ENCODE data around the gene UBE2E1.
"Not testable (repeated sequence)": the region's sequence is repeated elsewhere in the genome, so short reads cannot be mapped to it uniquely, and the experiment has no call there.

Gene UBE2E1

DNA sequence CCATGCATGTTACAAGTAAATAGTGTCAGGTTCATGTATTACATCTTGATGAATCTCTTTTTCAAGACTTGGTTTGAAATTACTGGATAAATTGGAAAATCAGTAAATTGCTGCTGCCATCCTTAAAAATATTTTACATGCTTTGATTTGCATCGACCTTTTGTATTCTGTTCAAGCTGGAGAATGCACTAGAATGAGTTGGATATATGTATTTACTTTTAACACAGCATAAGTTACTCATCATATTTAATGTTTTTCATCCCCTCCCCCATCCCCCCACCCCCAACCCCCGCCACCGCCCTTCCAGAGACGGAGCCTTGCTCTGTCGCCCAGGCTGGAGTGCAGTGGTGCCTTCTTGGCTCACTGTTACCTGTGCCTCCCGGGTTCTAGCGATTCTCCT lies 16.8 kb downstream of the UBE2E1 start:
- DNase-seq = no peak

DNA sequence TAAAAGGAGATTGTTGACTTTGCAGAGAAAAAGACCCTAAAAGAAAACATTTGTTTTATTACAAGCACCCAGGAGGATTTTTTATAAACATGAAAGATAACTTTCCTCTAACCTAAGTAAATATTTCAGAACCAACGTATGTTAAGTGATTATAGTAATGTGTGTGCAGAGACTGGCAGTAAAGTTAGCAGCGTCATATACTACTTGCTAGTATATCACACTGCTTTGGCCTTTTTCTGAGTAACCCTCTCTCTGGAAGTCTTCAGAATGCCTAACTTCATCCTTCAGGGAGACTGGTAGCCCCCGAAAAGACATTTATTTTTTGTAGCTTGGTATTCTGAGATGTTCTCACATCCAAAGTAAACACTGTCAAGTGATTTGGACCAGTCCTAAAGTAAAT lies 17.9 kb downstream of the UBE2E1 start:
- DNase-seq = no peak

DNA sequence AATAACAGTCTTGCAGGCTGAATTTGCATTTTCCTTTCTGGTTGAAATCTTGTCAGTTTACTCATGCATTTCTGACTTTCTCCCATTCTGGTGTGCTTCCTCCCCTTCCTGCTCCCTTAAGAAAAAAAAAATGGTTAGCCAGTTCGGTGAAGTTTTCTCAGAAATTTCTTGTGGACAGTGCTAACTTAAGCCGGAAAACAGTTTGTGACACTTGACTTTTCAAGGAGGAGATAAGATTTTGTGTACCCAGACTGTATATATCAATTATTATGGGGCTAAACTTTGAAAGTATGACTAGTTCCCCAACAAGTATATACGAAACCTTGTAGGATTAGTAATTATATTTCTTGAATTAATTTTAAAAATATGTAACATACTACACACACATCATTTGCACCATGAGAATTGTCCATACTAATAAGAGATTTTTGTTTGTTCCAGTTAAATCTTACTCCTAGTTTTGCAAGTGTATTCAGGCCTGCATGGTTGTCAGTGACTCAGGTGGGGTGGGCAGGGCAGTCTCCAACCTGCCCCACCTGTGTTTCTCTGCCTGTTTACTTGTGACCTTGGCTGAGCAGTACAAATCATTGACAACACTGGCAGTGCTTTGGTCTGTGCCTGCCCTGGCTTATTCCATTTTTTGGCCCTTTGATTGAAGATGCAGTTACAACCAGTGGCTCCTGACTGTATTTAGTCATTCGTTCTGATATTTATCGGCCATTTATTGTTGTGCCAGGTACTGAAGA lies 19.1 kb downstream of the UBE2E1 start:
- DNase-seq = no peak

DNA sequence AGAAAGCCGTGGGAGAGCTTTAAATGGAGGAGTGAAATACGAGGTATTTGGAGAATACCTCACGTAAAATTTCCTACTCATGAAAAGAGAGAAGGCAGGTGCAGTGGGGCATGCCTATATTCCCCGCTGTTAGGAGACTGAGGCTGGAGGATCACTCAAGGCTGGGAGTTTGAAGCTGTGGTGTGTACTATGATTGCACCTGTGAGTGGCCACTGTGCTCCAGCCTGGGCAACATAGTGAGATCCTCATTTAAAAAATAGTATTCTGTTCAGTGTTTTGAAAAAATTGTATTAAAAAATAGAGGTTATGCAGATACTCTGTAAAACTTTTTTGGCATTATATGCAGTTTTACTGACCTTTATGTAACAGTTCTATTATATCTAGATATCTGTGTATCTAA lies 20.0 kb downstream of the UBE2E1 start:
- no peak for DNase-seq

DNA sequence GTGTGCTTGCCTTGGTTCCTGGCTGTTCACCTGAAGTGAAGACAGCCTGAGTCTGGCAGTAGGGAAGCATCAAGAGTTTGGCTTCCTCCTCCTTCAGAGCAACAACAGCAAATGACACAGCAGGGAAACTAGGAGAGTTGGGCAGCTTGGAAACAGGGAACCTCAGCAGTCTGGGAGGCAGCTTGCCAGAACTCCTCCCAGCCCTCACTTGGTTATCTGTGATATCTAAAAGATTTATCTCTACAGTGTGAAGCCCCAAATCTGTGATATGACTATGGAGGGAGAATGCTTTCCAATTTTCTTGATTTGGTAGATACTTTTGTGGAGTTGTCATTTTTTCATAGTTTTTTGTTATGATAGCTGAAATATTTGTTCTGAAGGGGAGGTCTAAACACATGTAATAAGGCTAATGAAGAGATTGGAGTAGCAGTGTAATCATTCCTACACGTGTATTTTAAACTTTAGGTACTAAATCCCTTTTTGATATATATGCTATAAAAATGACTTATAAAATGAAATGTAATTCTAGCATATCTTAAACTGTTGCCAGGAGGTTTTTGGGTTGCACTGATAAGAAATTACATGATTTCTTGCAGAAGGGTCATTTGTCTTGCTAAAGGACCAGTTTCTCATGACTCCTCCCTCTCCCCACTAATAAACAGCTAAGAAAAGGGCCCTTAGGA lies 20.8 kb downstream of the UBE2E1 start:
- DNase-seq = no peak

DNA sequence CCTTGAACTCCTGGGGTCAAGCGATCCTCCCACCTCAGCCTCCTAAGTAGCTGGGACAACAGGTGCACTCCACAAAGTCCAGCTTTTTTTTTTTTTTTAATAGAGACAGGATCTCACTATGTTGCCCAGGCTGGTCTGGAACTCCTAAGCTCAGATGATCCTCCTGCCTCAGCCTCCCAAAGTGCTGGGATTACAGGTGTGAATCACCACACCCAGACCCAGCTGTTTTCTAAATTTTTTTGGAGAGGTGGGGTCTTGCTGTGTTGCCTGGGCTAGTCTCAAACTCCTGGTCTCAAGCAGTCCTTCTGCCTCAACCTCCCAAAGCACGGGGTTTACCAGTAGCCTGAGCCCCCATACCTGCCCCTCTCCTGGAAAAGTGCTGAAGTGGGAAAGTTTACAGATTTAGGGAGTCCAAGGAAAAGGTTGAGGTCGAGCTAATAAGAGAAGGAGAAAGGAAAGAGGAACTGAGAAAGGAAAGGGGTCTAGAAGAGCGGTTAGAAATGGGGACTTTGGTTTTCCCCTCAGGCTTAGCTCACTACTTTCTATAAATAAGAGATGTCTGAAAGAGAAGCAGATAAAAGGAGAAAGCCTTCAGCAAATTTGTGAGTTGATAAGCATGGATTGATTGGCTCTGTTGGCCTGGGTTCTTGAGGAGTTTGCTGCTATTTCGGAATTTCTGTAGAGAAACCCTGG lies 23.6 kb downstream of the UBE2E1 start:
- no peak for DNase-seq

DNA sequence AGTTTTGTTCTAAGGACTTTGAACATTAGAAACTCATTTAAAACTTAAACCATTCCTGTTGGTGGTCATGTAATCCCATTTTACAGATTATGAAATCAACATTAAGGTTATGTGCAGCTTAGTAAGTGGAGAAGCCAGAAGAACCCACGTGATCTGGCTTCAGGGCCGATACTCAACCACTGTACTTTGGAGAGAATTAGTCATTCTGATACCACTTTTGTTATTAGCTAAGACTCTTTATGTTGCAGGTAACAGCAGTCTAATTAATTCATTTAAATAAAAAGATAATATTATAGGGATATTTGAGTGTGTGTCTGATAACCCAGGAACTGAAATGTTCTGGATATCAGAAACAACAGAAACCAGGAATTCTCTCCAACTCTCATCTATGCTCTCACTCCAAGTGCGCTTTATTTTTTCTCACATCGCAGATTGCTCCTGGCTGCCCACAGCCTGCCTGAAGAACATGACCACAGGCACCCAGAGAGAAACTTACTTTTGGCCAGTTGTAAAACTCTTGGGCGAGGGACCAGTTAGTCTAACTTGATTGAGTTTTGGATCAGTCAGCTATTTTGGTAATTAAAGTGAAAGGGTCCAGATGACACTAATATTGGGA lies 25.2 kb downstream of the UBE2E1 start:
- no peak for DNase-seq

DNA sequence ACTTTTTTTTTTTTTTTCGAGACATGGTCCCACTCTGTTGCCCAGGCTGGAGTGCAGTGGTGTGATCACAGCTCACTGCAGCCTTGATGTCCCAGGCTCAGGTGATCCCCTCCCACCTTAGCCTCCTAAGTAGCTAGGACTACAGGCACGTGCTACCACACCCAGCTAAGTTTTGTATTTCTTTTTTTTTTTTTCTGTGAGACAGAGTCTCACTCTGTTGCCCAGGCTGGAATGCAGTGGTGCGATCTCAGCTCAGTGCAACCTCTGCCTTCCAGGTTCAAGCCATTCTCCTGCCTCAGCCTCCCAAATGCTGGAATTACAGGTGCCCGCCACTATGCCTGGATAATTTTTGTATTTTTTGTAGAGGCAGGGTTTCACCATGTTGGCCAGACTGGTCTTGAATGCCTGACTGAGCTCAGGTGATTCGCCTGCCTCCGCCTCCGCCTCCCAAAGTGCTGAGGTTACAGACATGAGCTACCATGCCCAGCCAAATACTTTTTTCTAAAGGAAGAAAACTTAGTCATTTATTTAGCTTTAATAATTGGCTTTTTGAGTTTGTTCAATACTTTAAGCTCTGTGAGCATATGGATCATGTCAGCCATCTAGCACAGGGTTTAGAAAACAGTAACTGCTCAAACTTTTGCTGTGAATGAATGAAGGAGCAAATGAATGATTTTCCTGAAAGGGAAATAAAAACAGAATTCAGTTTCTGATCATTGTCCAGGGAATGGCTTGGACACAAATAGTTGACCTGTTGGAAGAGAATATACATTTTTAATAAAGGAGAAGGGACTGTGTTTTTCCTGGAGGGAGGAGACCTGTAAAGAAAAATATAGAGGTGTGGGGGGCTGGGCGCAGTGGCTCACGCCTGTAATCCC lies 26.0 kb downstream of the UBE2E1 start:
- no peak for DNase-seq

DNA sequence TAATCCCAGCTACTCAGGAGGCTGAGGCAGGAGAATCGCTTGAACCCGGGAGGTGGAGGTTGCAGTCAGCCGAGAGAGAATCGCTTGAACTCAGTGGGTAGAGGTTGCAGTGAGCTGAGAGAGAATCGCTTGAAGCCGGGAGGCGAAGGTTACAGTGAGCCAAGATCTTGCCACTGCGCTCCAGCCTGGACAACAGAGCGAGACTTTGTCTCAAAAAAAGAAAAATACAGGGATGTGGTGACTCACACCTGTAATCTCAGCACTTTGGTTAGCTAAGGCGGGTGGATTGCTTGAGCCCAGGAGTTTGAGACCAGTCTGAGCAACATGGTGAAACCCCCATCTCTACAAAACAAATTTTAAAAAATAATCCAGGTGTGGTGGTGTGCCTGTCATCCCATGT lies 26.8 kb downstream of the UBE2E1 start:
- DNase-seq = no peak

DNA sequence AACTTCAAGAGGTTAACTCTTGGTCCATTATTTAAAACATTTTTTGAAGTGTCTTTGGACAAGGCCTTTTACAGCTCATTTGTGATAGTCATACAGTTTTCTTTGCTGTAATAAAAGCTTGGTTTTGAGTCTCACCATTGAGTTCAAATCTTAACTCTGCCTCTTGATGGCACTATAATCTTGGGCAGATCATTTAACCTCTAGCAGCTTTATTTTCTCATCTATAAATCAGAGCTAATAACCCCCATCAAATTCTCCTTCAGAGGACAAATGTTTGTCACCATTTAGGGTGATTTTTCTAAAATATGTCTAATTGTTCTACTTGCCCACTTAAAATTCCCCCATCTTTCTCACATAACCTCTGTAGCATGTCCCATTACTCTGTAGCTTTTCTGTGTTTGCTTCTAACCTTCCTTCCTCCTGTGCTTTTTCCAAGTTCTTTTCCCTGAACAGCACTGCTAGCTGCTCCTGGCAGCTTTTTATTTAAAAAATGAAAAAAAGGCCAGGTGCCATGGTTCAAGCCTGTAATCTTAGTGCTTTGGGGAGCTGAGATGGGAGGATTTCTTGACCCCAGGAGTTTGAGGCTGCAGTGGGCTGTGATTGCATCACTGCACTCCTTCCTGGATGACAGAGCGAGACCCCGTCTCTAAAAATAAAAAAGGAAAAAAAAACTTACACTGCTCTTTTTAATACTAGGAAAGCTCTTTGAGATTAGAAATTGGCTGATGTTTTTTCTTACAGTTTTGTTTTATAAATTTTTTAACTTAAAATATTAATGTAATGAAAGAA lies 28.5 kb downstream of the UBE2E1 start:
- DNase-seq = no peak

DNA sequence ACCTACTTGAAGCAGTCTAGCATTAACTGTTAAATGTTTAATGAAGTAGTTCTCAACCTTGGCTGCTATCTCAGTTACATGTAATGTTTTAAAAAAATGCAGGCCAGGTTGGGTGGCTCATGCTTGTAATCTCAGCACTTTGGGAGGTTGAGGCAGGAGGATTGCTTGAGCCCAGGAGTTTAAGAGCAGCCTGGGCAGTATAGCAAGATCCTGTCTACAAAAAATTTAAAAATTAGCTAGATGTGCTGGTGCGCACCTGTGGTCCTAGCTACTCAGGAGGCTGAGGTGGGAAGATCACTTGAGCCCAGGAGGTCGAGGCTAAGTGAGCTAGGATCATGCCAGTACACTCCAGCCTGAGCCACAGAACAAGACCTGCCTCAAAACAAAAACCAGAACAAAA lies 29.3 kb downstream of the UBE2E1 start:
- no peak for DNase-seq

DNA sequence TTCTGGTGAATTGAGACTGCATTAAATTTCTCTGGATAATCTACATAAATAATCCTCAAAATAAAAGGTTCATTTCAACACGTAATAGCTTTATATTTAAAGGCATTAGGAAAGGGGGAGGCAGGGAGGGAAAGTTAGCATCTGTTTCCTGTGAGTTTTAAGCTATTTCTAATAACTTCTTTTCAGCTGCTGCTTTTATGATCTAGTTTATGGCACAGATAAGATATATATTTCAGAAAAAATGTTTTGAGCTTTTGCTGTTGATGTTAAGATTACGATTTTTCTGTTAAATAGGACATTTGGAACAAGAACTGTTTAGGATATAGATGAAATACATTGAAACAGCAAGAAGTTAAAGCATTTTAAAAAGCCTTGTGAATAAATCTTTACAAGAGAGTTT lies 30.0 kb downstream of the UBE2E1 start:
- DNase-seq = no peak

DNA sequence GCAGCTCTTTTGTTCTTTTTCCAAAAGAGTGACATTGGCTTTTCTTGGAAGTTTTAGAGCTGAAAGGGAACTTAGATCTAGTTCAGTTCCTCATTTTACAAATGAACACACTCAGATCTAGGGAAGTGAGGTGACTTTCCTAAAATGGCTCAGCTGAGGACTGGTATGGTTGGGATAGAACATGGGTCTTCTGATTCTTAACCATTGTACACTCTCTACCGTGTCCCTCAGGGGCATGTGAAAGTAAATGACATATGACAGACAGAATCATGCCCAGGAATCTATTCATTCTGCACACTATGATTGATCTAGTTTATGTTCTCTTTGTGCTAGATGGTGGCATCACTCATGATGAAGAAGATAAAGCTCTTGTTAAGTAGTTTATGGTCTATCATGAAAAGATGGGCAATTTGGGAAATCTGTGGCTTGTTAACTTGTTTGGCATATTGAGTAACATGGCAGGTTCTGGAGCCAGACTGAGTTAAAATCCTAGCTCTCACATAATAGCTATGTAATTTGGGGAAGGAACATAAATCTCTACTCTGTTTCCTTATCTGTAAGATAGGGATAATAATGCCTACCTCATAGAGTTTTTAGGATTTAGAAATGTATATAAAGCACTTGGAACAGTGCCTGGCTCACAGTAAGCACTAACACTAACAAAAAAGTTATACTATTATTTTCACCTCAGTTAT lies 30.9 kb downstream of the UBE2E1 start:
- DNase-seq = no peak

DNA sequence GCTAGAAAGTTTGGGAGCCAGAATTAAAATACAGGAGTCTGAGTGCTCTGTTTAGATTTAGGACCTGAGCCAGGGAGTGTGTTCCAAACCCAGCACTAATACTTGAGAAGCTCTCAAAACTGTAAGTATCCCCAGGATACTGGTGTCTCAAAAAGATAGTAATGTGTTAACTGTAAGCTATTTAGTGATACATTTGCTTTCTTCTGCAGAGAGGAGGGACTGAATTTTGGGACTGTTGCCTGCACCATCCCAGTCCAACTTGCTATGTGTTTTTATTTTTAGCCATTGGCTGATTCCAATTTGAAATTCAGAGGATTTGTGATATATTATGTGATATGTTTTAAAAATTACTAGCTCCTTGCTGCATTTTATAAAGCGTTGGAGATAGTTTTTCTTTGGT lies 31.5 kb downstream of the UBE2E1 start:
- DNase-seq = no peak

DNA sequence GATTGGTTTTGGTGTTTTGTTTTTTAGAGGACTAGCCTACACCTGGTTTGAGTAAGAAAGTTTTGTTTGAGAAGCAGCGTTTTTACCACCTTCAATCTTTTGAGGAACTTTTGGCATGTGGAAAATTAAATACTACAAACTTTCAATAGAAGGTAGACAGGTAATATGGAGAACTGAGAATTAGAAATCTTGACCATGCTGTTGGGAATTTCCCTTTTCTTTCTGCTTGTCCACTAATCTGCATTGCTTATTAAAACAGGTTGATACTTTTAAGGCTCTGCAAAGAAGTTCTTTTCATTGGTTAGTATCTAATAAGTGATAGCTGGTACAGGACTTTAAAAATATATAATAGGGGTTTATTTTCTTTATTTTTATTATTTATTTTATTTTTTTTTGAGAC lies 31.9 kb downstream of the UBE2E1 start:
- DNase-seq = no peak

DNA sequence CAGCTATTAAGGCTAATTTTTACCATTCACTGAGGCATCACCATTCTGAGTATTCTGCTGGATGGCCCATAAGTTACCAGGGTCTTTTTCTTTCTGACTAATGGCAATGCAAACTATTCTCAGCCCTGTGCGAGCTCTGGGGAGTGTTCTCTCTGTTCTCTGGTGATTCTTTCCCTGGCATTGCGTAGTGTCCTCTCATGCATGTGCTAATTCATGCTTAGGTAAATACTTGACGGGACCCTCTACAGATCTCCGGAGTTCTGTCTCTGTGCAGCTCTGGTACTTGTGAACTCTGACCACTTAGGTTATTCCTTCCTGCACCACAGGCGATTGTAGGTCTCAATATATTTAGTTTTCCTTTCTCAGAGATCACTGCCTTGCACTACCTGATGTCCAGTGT lies 34.8 kb downstream of the UBE2E1 start:
- DNase-seq = no peak

DNA sequence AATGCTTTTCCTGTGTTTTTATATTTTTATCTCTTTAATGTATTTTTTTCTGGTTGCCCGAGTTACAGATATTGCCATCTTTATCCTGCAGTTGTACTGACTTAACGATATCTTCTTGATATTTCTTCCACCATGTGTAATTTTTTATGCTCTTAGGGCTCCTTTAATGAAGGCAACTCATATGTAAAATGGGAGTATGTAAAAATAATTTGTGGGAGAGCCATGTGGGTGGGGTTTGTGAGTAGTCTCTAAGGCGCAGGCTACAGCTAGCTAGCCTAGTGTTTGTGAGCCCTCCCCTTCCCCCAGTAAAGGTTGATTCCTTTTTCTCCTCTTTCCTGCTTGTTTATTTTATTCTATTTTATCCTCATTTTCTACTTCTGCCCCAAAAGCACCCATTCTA lies 38.1 kb downstream of the UBE2E1 start:
- DNase-seq = no peak

DNA sequence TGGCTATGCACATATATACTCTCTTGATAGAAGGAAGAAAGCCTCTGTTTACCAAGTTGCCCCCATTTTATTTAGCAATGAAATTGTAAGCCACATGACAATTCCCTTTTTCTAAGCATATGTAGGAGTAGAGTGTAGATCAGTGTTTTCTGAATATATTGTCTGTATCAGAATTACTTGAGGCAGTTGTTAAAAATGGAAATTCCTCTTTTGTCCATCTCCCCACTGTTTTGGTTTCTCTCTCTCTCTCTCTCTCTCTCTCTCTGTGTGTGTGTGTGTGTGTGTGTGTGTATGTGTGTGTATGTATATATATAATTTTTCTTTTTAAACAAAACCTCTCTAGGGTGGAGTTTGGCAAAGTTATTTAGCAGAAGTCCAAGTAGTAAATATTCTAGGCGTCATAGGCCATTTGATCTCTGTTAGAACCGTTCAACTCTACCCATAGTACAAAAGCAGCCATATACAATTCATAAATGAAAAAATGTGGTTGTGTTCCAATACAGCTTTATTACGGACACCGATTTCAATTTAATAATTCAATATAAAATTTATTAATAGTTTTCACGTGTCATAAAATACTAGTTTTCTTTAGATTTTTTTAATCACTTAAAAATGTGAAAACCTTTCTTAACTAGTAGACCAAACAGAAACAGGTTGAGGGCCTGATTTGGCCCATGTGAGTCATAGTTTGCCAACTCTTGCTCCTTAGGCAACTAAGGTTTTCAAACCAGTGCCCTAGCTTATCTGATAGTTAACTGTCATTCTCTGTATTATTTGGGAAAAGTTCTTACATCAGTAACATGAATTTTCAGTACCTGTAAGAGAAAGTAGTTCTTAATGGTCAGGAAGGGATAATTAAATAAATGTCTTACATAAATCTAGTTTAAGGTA lies 39.8 kb downstream of the UBE2E1 start:
- DNase-seq = no peak

DNA sequence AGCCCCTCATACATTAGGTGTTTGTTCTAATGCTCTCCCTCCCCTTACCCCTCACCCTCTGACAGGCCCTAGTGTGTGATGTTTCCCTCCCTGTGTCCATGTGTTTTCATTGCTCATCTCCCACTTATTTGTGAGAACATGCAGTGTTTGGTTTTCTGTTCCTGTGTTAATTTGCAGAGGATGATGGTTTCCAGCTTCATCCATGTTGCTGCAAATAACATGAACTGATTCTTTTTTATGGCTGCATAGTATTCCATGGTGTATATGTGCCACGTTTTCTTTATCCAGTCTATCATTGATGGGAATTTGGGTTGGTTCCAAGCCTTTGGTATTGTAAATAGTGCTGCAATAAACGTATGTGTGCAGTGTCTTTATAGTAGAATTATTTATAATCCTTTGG lies 43.7 kb downstream of the UBE2E1 start:
- DNase-seq = not testable (repeated sequence)

DNA sequence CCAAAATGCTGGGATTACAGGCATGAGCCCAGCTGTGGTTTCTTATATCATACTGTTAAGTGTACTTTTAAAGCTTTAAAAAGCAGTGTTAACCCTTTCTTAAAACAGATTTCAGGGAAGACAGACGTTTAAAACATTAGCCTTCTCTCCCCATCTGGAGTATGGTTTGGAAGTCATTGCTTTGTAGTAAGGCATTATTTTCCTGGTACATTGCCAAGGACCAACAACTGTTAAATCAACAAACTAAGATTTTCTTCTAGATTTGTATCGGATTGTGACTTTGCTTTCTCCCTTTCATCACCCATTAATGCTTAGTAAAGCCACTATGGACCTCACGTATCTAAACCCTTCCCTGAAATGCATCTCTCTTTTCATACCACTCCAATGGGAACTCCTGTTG lies 50.5 kb downstream of the UBE2E1 start:
- no peak for DNase-seq

Data from NCI-H1930 (cell line).